HEK293 (cell line): ENCODE measurements around the gene CUL3.

Source experiments
- CTCF ChIA-PET: fragments of 350-600 bp; formaldehyde crosslinking; extraction: SDS; loops from one replicate; lab custom pipeline; 2021; ENCODE audit warnings: antibody characterized with exemption; lab: Yijun Ruan, JAX
- POLR2A ChIA-PET: fragments of 300-600 bp; formaldehyde crosslinking; extraction: SDS; loops from one replicate; lab custom pipeline; 2020; ENCODE audit warnings: antibody characterized with exemption, inconsistent platforms; lab: Yijun Ruan, JAX
- H3K27ac ChIP-seq: fragments of 200-500 bp; sonication (Bioruptor generic); 2 replicates; pipeline ENCODE4 v1.5.1; 2014; ENCODE audit warnings: low read depth, low read length, control low read depth, inconsistent platforms; ENCODE audit errors: extremely low read depth
- H3K36me3 ChIP-seq, 2 experiments: fragments of 200-500 bp in 1 of 2; sonication (Bioruptor generic) in 1 of 2; 1 replicate in 1 of 2; 2 replicates in 1 of 2; pipeline ENCODE4 v1.5.1; 2014 to 2017; ENCODE audit warnings: inconsistent platforms in 2 of 2, low read length in 2 of 2; ENCODE audit not compliant: control insufficient read depth in 2 of 2, insufficient read depth in 1 of 2
- H3K4me1 ChIP-seq: fragments of 200-500 bp; sonication (Bioruptor generic); 2 replicates; pipeline ENCODE4 v1.5.1; 2014; ENCODE audit warnings: mild to moderate bottlenecking, low read length, inconsistent platforms; ENCODE audit not compliant: control insufficient read depth, insufficient read depth
- H3K4me3 ChIP-seq: 2 replicates; pipeline ENCODE4 v1.5.1; 2011; ENCODE audit warnings: low read depth, mild to moderate bottlenecking, control low read depth, low read length, moderate library complexity
- H3K9me3 ChIP-seq: fragments of 200-500 bp; sonication (Bioruptor generic); 2 replicates; pipeline ENCODE4 v1.5.1; 2014; ENCODE audit warnings: low read depth, low read length, inconsistent platforms; ENCODE audit not compliant: control insufficient read depth, insufficient read depth
- SCRT1 ChIP-seq: fragments of 450-650 bp; formaldehyde crosslinking; IDR thresholded peaks from 2 replicates; pipeline ENCODE4 v1.5.1; 2016; ENCODE audit warnings: missing biosample characterization, missing genetic modification characterization, borderline replicate concordance
- SCRT2 ChIP-seq: fragments of 450-650 bp; formaldehyde crosslinking; IDR thresholded peaks from 2 replicates; pipeline ENCODE4 v1.5.1; 2016; ENCODE audit warnings: missing biosample characterization, missing genetic modification characterization
- ZBTB8A ChIP-seq: fragments of 450-650 bp; formaldehyde crosslinking; IDR thresholded peaks from 2 replicates; pipeline ENCODE4 v1.5.1; 2016; ENCODE audit warnings: missing biosample characterization, missing genetic modification characterization
- ZNF112 ChIP-seq: fragments of 450-650 bp; formaldehyde crosslinking; IDR thresholded peaks from 2 replicates; pipeline ENCODE4 v1.5.0; 2017; ENCODE audit warnings: missing biosample characterization, missing genetic modification characterization
- ZNF211 ChIP-seq: fragments of 450-650 bp; formaldehyde crosslinking; IDR thresholded peaks from 2 replicates; pipeline ENCODE4 v1.5.1; 2016; ENCODE audit warnings: low read depth, missing biosample characterization, missing genetic modification characterization
- ZNF324 ChIP-seq: fragments of 450-650 bp; formaldehyde crosslinking; IDR thresholded peaks from 2 replicates; pipeline ENCODE4 v1.5.1; 2016; ENCODE audit warnings: missing biosample characterization, missing genetic modification characterization
- ZNF335 ChIP-seq: fragments of 450-650 bp; formaldehyde crosslinking; conservative IDR thresholded peaks from 2 replicates; pipeline ENCODE4 v1.5.1; 2016; ENCODE audit warnings: missing biosample characterization, missing genetic modification characterization
- ZNF433 ChIP-seq: fragments of 450-650 bp; formaldehyde crosslinking; IDR thresholded peaks from 2 replicates; pipeline ENCODE4 v1.5.1; 2016; ENCODE audit warnings: missing biosample characterization, missing genetic modification characterization, low read depth
- ZNF544 ChIP-seq: fragments of 450-650 bp; formaldehyde crosslinking; IDR thresholded peaks from 2 replicates; pipeline ENCODE4 v1.5.0; 2017; ENCODE audit warnings: missing biosample characterization, missing genetic modification characterization
- ZNF549 ChIP-seq: fragments of 450-650 bp; IDR thresholded peaks from 2 replicates; pipeline ENCODE4 v1.5.1; 2018; ENCODE audit warnings: missing biosample characterization, missing genetic modification characterization, mild to moderate bottlenecking, inconsistent platforms, moderate library complexity
- ZNF560 ChIP-seq: fragments of 450-650 bp; formaldehyde crosslinking; IDR thresholded peaks from 2 replicates; pipeline ENCODE4 v1.5.1; 2017; ENCODE audit warnings: missing biosample characterization, missing genetic modification characterization, borderline replicate concordance
- ZNF629 ChIP-seq: fragments of 450-650 bp; formaldehyde crosslinking; IDR thresholded peaks from 2 replicates; pipeline ENCODE4 v1.5.1; 2017; ENCODE audit warnings: missing biosample characterization, missing genetic modification characterization
- ZNF664 ChIP-seq: fragments of 450-650 bp; formaldehyde crosslinking; IDR thresholded peaks from 2 replicates; pipeline ENCODE4 v1.5.1; 2016; ENCODE audit warnings: missing biosample characterization, missing genetic modification characterization
- ZNF776 ChIP-seq: fragments of 450-650 bp; formaldehyde crosslinking; IDR thresholded peaks from 2 replicates; pipeline ENCODE4 v1.5.0; 2017; ENCODE audit warnings: missing biosample characterization, missing genetic modification characterization, borderline replicate concordance
- ZSCAN16 ChIP-seq: fragments of 450-650 bp; formaldehyde crosslinking; IDR thresholded peaks from 2 replicates; pipeline ENCODE4 v1.5.1; 2016; ENCODE audit warnings: missing biosample characterization, missing genetic modification characterization
- TF ChIP-seq, protein P1 (sequence below): fragments of 450-650 bp; formaldehyde crosslinking; IDR thresholded peaks from 2 replicates; pipeline ENCODE4 v1.5.1; 2016; ENCODE audit warnings: missing biosample characterization, missing genetic modification characterization
- TF ChIP-seq, protein P2 (sequence below): fragments of 450-650 bp; formaldehyde crosslinking; IDR thresholded peaks from 2 replicates; pipeline ENCODE4 v1.5.1; 2017; ENCODE audit warnings: missing biosample characterization, missing genetic modification characterization
- TF ChIP-seq, protein P3 (sequence below): fragments of 450-650 bp; IDR thresholded peaks from 2 replicates; pipeline ENCODE4 v1.5.1; 2018; ENCODE audit warnings: missing biosample characterization, mild to moderate bottlenecking, missing genetic modification characterization
- TF ChIP-seq, protein P4 (sequence below): fragments of 450-650 bp; formaldehyde crosslinking; IDR thresholded peaks from 2 replicates; pipeline ENCODE4 v1.5.1; 2016; ENCODE audit warnings: missing biosample characterization, missing genetic modification characterization, borderline replicate concordance

The CUL3 gene

DNA sequence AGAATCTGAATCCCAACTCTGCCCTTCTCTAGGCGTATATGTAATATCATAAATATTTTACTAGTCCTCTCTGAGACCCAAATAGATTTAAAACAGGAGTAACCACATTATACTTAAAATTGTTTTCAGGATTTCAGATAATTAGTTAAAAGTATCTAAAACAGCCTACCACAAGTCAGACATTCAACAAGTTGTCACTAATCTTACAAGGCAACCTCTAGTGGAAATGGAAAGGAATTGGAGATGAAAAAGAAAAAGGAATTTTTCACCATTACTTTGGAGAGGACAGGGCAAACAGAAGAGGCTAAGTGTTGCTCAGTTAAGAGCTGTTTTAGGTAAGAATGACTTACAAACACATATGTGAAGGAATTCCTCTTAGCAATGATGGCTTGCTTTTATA is 11.4 kb downstream of the CUL3 start:
- no peak overlapping the region for H3K4me3 ChIP-seq
- peak; percentile 76; the same call in 1 of the 2 replicates for TF ChIP-seq SCRT1 (tag by site-specific recombination)
- TF ChIP-seq ZNF776 (tag by site-specific recombination), result no peak
- peak; percentile 86 for TF ChIP-seq SCRT2 (tag by site-specific recombination)
- ChIA-PET POLR2A (interaction anchor here (0.8 kb wide), 1 partner anchor 12 kb away, joined by 3 read pairs; no protein-coding TSS in a partner anchor), CTCF (interaction anchor here (0.7 kb wide), 1 partner anchor 72 kb away, joined by 3 read pairs; no protein-coding TSS in a partner anchor)
- peaks cover 29% of the 10 kb centered on the region for H3K4me1 ChIP-seq
- no peak overlapping the region for H3K27ac ChIP-seq
- no peaks in the 10 kb centered on the region for H3K36me3 ChIP-seq
- H3K9me3 ChIP-seq, result no peaks in the 10 kb centered on the region

DNA sequence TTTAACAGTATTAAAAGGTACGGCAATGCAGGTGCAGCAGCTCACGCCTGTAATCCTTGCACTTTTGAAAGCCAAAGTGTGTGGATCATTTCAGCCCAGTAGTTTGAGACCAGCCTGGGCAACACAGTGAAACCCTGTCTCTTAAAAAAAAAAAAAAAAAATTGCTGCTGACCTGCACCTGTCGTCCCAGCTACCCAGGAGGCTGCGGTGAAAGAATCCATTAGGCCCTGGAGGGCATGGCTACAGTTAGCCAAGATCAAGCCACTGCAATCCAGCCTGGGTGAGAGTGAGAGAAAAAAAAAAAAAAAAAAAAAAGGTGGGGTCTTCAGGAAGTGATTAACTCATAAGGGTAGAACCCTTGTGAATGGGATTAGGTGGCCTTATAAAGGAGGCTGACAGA is 12.8 kb downstream of the CUL3 start:
- H3K27ac ChIP-seq, result no peak overlapping the region
- H3K9me3 ChIP-seq, result no peaks in the 10 kb centered on the region
- peaks cover 33% of the 10 kb centered on the region for H3K4me1 ChIP-seq
- H3K36me3 ChIP-seq, result no peaks in the 10 kb centered on the region
- H3K4me3 ChIP-seq, result no peak overlapping the region
- POLR2A ChIA-PET, result interaction anchor here (0.6 to 0.7 kb wide), 2 partner anchors 12 to 953 kb away, joined by 3 read pairs; no protein-coding TSS in a partner anchor
- TF ChIP-seq, protein P1, sequence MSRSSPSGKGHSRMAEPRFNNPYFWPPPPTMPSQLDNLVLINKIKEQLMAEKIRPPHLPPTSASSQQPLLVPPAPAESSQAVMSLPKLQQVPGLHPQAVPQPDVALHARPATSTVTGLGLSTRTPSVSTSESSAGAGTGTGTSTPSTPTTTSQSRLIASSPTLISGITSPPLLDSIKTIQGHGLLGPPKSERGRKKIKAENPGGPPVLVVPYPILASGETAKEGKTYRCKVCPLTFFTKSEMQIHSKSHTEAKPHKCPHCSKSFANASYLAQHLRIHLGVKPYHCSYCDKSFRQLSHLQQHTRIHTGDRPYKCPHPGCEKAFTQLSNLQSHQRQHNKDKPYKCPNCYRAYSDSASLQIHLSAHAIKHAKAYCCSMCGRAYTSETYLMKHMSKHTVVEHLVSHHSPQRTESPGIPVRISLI, result peak; percentile 64
- no peak for TF ChIP-seq ZNF211 (tag by site-specific recombination)
- TF ChIP-seq ZNF433, result no peak
- CTCF ChIA-PET, result no interaction called here

DNA sequence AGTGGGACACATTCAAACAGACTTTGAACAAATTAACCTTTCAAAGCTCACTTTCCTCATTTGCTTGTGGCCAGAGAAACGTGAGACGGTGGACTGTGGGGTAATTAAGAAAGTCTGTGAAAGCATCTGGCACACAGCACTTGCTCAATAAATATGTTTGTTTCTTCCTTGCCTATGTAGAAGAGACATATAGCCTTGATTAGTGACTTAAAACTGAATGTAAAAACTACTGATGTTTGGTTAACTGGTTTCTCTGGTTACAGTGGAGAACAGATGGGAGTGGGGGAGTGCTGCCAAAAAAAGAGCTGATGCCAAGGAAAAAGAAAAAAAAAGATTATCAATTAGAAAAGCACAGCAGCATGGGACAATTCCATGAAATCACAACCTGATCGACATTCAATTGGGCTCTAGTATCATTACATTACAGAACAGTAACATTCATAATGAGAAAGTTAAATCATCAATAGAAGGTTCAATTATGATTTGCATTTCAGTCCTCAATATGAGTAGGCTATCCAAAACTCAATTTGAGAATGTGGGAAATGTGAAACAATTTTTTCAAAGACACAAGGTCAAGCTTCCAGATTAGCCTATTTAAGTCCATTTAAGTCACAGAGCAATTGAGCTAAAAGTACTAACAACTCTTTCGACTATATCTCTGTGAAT is 14.7 kb downstream of the CUL3 start:
- H3K4me1 ChIP-seq, result peaks cover 35% of the 10 kb centered on the region
- POLR2A ChIA-PET, result interaction anchor here (1.5 kb wide), 1 partner anchor 15 kb away, joined by 5 read pairs; the partner anchor contains the start of gene CUL3
- no peak for TF ChIP-seq SCRT2 (tag by site-specific recombination)
- TF ChIP-seq ZNF664 (tag by site-specific recombination), result peak; percentile 70
- TF ChIP-seq, protein P2, sequence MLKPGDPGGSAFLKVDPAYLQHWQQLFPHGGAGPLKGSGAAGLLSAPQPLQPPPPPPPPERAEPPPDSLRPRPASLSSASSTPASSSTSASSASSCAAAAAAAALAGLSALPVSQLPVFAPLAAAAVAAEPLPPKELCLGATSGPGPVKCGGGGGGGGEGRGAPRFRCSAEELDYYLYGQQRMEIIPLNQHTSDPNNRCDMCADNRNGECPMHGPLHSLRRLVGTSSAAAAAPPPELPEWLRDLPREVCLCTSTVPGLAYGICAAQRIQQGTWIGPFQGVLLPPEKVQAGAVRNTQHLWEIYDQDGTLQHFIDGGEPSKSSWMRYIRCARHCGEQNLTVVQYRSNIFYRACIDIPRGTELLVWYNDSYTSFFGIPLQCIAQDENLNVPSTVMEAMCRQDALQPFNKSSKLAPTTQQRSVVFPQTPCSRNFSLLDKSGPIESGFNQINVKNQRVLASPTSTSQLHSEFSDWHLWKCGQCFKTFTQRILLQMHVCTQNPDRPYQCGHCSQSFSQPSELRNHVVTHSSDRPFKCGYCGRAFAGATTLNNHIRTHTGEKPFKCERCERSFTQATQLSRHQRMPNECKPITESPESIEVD (tag by site-specific recombination), result peak; percentile 18; the same call in 1 of the 2 replicates
- H3K9me3 ChIP-seq, result no peaks in the 10 kb centered on the region
- CTCF ChIA-PET, result interaction anchor here (0.6 to 0.7 kb wide), 2 partner anchors 14 to 78 kb away, joined by 3 read pairs; no protein-coding TSS in a partner anchor
- no peaks in the 10 kb centered on the region for H3K36me3 ChIP-seq
- H3K4me3 ChIP-seq, result no peak overlapping the region
- H3K27ac ChIP-seq, result no peak overlapping the region

DNA sequence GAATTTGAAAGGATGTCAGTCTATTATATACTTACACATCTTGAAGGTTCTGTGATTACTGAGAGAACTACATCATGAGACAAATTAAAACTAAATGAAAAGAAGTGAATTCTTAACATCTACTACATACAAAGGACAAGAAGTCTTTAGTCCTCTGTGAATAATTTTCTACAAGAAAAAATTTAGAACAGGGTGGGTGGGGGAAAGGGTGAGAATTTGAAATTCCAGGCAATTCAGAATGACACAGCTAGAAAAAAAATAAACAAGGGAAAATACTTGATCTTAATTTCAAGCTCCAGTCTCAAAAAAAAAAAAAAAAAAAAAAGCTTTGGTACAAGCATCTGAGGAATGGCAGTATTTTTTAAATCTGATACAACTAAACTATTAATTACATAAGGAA is 15.5 kb downstream of the CUL3 start:
- ChIA-PET POLR2A (interaction anchor here (1.5 kb wide), 1 partner anchor 16 kb away, joined by 5 read pairs; the partner anchor contains the start of gene CUL3), CTCF (interaction anchor here (0.8 kb wide), 1 partner anchor 200 kb away, joined by 3 read pairs; no protein-coding TSS in a partner anchor)
- no peak overlapping the region for H3K4me3 ChIP-seq
- no peak overlapping the region for H3K27ac ChIP-seq
- H3K9me3 ChIP-seq, result no peaks in the 10 kb centered on the region
- no peaks in the 10 kb centered on the region for H3K36me3 ChIP-seq
- H3K4me1 ChIP-seq, result peaks cover 34% of the 10 kb centered on the region
- TF ChIP-seq ZNF112 (tag by site-specific recombination) (no peak), ZNF549 (tag by site-specific recombination) (no peak), ZNF629 (tag by site-specific recombination) (no peak), ZNF324 (tag by site-specific recombination) (no peak), ZSCAN16 (tag by site-specific recombination) (no peak), ZNF544 (no peak), ZBTB8A (tag by site-specific recombination) (no peak), ZNF335 (tag by site-specific recombination) (no peak), ZNF560 (tag by site-specific recombination) (no peak)
- TF ChIP-seq, protein P3, sequence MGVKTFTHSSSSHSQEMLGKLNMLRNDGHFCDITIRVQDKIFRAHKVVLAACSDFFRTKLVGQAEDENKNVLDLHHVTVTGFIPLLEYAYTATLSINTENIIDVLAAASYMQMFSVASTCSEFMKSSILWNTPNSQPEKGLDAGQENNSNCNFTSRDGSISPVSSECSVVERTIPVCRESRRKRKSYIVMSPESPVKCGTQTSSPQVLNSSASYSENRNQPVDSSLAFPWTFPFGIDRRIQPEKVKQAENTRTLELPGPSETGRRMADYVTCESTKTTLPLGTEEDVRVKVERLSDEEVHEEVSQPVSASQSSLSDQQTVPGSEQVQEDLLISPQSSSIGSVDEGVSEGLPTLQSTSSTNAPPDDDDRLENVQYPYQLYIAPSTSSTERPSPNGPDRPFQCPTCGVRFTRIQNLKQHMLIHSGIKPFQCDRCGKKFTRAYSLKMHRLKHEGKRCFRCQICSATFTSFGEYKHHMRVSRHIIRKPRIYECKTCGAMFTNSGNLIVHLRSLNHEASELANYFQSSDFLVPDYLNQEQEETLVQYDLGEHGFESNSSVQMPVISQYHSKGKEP, result no peak
- TF ChIP-seq, protein P4, sequence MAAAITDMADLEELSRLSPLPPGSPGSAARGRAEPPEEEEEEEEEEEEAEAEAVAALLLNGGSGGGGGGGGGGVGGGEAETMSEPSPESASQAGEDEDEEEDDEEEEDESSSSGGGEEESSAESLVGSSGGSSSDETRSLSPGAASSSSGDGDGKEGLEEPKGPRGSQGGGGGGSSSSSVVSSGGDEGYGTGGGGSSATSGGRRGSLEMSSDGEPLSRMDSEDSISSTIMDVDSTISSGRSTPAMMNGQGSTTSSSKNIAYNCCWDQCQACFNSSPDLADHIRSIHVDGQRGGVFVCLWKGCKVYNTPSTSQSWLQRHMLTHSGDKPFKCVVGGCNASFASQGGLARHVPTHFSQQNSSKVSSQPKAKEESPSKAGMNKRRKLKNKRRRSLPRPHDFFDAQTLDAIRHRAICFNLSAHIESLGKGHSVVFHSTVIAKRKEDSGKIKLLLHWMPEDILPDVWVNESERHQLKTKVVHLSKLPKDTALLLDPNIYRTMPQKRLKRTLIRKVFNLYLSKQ (tag by site-specific recombination), result no peak
